ENCODE data around the gene LIMS1. TPM values are rescaled to one million over a fixed set of nuclear protein-coding genes. Genes with fewer than 3 reads are reported as not detected.
A peak's percentile ranks its signal among the peaks of the same experiment; 100 is the strongest.
"Not testable (repeated sequence)": the region's sequence is repeated elsewhere in the genome, so short reads cannot be mapped to it uniquely, and the experiment has no call there.

The LIMS1 gene
- total RNA-seq, 1 donor from 2014 or later = 29.1 TPM

- ATAC-seq = peak; percentile 35
Observed at GRCh38 chr2:108637304-108637669, 103.0 kb downstream of the LIMS1 start.

- ATAC-seq = peak; percentile 73
Observed at GRCh38 chr2:108640731-108641130, 106.5 kb downstream of the LIMS1 start.

DNA sequence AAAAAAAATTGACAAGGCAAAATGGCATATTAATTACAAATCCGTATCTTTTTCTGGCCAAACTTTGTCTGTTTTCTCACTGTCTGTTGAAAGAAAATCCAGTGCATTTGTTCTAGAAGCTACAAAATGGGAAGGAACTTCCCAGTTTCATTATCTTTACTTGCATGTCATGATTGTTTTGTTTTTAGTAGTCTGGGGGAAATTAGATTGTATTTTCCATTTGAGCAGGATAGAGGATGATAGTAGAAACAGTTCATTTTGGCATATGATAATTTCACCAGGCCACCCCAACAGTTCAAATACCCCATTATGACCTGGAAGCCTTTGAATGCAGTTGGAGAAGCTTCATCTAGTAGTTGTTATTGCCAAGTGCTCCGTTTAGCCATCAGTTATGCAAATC is 107.5 kb downstream of the LIMS1 start:
- no peak for ATAC-seq

DNA sequence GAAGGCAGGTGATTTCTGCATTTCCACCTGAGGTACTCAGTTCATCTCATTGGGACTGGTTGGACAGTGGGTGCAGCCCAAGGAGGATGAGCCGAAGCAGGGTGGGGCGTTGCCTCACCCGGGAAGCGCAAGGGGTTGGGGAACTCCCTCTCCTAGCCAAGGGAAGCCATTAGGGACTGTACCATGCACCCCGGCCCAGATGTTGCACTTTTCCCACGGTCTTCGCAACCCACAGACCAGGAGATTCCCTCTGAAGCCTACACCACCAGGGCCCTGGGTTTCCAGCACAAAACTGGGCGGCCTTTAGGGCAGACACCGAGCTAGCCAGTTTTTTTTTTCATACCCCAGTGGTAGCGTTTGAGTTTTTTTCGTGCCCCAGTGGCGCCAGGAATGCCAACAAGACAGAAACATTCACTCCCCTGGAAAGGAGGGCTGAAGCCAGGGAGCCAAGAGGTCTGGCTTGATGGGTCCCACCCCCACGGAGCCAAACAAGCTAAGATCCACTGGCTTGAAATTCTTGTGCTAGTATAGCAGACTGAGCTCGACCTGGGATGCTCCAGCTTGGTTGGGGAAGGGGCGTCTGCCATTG is 109.1 kb downstream of the LIMS1 start:
- no peak for ATAC-seq

DNA sequence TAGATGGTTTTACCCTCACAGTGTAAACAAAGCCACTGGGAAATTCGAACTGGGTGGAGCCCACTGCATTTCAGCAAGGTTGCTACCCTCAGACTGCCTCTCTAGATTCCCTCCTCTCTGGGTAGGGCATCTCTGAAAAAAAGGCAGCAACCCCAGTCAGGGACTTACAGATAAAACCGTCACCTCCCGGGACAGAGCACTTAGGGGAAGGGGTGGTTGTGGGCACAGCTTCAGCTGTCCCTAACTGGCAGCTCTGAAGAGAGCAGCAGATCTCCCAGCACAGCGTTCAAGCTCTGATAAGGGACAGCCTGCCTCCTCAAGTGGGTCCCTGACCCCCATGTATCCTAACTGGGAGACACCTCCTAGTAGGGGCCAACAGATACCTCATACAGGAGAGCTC is 109.6 kb downstream of the LIMS1 start:
- not testable (repeated sequence) for ATAC-seq

GRCh38 chr2:108644446-108644845 is 110.2 kb downstream of the LIMS1 start:
- not testable (repeated sequence) for ATAC-seq

DNA sequence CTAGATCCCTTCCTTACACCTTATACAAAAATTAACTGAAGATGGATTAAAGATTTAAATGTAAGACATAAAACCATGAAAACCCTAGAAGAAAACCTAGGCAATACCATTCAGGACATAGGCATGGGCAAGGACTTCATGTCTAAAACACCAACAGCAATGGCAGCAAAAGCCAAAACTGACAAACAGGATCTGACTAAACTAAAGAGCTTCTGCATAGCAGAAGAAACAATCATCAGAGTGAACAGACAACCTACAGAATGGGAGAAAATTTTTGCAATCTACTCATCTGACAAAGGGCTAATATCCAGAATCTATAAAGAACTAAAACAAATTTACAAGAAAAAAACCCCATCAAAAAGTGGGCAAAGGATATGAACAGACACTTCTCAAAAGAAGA is 114.5 kb downstream of the LIMS1 start:
- ATAC-seq = not testable (repeated sequence)

DNA sequence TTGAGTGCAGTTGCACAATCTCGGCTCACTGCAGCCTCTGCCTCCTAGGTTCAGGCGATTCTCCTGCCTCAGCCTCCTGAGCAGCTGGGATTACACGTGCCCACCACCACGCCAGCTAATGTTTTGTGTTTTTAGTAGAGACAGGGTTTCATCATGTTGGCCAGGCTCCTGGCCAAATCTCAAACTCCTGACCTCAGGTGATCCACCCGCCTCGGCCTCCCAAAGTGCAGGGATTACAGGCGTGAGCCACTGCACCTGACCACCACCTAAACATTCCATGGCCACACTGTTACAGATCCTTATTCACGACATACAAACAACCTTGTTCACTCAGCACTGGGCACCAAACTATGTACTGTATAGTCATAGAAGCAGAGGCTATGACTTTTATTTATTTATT is 116.2 kb downstream of the LIMS1 start:
- ATAC-seq = not testable (repeated sequence)

GRCh38 chr2:108651468-108651867 is 117.2 kb downstream of the LIMS1 start:
- ATAC-seq = not testable (repeated sequence)

- ATAC-seq = peak; percentile 71
Observed at GRCh38 chr2:108652187-108652931, 118.1 kb downstream of the LIMS1 start.

DNA sequence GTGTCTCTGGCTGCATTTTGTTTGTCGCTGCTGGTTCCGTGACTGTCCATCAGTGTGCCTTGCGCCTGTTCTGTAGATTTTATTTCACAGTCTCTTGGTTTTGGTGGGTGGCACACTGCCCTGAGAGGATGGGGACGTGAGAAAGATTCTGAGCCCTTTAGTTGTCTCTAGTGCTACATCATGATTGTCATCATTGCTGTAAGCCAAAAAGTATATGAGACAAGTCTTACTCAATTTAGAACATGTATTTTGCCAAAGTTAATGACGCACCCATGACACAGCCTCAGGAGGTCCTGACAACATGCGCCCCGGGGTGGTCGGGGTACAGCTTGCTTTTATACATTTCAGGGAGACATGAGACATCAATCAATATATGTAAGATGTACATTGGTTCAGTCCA is 119.2 kb downstream of the LIMS1 start:
- ATAC-seq = not testable (repeated sequence)

DNA sequence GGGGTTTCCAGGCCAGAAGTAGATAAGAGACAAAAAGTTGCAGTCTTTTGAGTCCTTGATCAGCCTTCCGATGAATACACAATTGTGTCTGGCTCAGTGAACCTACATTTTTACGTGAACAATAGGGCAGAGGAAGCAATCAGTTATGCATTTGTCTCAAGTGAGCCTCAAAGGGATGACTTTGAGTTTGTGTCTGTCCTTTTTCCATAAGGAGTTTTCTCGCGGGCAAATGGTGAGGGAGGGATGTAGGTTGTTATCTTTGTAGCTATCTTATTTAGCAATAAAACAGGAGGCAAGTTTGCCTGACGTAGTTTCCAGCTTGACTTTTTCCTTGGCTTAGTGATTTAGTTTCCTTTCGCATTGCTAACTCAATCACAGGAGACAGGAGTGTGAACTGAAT is 119.6 kb downstream of the LIMS1 start:
- not testable (repeated sequence) for ATAC-seq

GRCh38 chr2:108654521-108655125 is 120.4 kb downstream of the LIMS1 start:
- ATAC-seq = peak; percentile 54

GRCh38 chr2:108655270-108655669 is 121.0 kb downstream of the LIMS1 start:
- ATAC-seq = not testable (repeated sequence)

DNA sequence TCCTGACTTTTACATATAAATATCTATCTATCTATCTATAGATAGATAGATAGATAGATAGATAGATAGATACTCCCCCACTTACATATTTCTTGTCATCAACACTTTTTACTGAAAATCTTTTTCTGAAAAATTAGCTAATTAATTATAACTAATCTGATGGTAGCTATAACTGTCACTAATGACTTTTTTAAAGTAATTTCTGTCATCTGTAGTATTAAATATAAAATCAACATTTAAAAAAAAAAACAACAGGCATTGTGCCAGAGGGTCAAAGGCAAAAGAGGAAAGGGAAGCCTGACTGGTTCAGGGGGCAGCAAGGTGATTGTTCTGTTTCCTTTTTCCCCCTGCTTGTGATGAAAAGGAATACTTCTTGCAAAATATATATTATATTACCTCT is 122.0 kb downstream of the LIMS1 start:
- not testable (repeated sequence) for ATAC-seq

GRCh38 chr2:108657517-108657916 is 123.2 kb downstream of the LIMS1 start:
- not testable (repeated sequence) for ATAC-seq

DNA sequence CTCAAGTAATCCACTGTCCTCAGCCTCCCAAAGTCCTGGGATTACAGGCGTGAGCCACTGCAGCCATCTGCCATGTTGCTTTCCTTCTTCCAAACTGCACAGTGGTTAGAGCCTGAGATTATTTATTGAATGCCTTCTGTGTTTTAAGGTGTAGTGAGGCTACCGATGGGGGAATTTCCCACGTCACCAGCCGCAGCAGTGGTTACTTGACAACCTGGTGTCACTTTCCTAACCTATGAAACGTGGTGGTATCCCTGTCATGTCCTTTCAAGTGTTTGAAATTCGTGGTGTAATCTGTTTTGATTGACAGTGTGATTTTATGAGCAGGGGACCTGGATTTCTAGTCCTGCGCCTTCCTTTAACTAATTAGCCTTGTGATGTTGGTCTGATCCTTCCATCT is 124.3 kb downstream of the LIMS1 start:
- not testable (repeated sequence) for ATAC-seq

GRCh38 chr2:108661493-108661892 is 127.2 kb downstream of the LIMS1 start:
- ATAC-seq = not testable (repeated sequence)

DNA sequence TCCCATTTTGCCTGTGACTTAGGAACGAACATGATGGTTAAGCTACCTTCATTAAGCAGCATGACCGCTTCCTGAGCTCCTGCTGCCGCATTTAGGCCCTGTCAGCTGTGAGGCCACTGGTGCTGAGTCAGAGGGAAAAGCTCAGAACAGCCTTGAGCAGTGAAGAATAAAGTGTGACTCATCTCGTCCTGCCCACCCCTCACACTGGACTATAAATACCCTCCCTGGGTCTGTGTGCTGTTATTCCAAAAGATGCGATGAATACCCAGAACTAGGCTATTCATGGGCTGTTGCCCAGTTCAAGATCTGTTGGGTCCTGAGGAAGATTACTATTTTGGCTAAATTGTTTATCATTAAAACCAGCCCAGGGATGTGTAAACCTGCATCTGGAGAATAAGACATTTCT is 127.9 kb downstream of the LIMS1 start:
- peak; percentile 73 for ATAC-seq

DNA sequence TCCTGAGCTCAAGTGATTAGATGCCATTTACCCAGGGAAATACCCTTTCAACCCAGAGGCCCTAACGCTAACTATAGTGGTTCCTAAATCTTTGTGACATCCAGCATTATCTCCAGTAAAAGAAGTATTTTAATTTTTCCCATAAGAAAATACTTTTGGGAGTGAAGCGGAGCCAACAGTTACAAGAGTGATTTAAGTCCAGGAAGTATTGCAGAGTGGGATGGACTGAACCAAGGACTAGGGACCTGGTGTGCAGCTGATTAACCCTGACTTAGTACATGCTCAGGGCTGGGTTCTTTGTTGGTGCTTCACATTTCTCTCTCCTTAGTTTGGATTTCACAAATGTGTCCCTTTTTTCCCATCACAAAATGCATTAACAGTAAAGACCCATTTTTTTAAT is 129.1 kb downstream of the LIMS1 start:
- ATAC-seq = not testable (repeated sequence)

DNA sequence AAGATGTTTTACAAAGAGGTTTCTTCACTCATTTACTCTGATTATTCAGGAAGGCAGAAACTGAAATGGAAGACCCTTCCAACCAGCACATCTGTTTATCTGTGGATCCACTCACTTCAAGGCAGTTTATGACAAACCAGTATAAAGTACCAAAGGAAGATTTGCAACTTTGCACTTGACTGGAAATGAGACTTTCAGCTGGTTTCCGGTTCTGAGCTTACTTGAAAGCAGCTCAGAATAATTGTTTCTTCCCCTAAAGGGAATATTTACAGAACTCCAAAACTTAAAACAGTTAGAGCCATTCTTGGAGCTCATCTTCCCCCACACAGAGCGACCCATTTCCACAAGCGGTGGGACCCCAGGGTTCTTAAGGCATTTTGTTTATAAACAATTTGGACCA is 129.8 kb downstream of the LIMS1 start:
- ATAC-seq = not testable (repeated sequence)

- not testable (repeated sequence) for ATAC-seq
Observed at GRCh38 chr2:108664979-108665378, 130.7 kb downstream of the LIMS1 start.

DNA sequence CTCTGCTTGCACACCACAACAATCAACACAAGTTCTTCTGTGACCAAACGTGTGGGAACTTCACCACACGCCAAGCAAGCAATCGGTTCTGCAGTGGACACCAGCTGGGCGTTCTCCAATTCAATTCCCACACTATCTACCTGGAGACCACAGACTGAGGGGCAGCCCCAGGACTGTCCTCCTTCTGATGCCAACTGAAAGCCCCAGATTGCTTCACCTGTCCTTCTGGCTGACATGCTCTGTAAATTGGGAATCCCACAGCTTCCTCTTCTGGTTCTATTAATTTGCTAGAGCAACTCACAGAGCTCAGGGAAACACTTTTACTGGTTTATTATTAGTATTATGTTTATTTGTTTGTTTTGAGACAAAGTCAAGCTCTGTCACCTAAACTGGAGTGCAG is 131.7 kb downstream of the LIMS1 start:
- ATAC-seq = not testable (repeated sequence)

GRCh38 chr2:108667140-108667539 is 132.9 kb downstream of the LIMS1 start:
- ATAC-seq = not testable (repeated sequence)
